CD1c-positive myeloid dendritic cell (primary cell): ENCODE measurements around the gene PCSK1.
"Not testable (repeated sequence)": the region's sequence is repeated elsewhere in the genome, so short reads cannot be mapped to it uniquely, and the experiment has no call there.

ENCODE experiments used
- DNase-seq: peaks from one replicate; pipeline ENCODE4 v3.0.0-alpha.2; 2016; ENCODE audit errors: extremely low spot score

Gene PCSK1

DNA sequence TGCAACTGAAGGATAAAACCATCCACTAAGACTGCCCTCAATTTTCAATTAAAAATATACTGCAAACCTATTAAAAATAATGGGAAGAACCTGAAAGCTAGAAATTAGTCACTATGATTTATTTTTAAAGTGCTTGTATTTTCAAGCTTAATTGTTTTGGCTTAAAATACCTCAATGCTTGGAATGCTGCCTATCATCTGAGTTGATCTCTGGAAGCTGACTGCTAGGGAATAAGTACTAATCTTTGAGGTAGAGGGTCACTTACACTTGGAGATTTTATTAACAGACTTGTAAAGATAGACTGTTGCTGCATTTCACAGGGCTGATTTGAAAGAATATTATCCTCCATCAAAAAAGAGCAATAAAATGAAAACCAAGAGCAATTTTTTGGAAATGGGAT lies 6.2 kb downstream of the PCSK1 start:
- no peak for DNase-seq

DNA sequence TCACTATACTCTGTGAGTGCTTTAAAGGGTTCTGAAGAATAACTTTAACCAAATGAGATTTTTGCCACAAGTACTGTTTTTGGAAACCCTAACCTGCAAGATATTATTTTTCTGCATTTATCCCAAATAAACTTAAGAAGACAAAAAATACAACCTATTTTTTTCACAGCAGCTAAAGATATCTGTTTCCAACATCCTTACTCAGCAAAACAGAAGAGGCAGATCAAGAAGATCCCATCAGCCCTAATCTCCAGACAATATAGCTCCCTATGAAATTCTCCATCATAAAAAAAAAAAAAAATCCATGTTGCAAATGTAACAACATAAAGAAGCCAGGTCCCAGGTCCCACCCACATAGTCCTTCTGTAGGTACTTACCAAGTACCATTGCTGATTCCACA lies 7.6 kb downstream of the PCSK1 start:
- DNase-seq, result no peak

- DNase-seq, result no peak
Observed at GRCh38 chr5:96415897-96416296, 17.2 kb downstream of the PCSK1 start.

DNA sequence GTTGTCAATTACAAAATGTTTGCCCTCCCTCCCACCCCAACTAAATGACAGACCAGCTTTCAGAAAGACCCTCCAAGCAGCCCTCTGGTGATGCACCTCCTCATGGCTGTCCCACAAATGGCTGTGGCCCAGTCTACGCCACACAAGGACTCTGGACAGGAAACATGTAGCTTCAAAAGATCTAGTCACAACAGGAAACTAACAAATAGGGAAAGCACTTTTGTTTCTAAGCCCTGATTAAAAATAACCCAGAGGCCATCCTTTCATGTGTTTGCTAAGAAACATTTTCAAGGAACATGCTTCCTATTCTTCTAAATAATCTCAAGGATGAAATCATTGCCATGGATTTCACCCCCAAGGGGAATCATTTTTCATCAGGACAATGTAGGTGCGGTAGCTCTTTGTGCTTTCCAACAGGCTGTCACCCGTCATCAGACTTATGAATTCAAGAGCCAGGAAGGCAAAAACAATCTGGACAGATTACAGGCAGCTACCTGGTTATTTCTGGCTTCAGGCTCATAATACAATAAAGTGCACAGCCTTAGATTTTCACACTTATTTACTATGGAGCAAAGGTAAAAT lies 20.1 kb downstream of the PCSK1 start:
- no peak for DNase-seq

DNA sequence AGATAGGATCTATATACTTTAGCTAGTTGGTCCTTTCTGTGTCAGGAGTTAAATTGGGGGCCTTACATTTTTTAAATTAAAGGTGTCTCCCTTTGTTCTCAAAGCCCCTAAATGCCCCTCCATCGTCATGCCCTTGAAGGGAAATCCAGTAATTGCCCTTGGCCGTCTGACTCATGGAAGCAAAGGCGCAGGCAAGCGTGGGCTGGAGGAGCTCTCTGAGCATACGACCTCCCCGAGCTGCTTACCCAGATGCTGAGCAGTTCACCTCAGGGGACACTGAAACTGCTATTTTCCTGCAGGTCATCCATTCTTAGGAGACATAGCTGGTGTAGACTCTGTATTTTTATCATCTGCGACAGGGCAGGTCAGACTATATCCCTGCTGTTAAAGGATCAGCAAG lies 23.0 kb downstream of the PCSK1 start:
- no peak for DNase-seq

- DNase-seq, result no peak
Observed at GRCh38 chr5:96408841-96409538, 24.1 kb downstream of the PCSK1 start.

DNA sequence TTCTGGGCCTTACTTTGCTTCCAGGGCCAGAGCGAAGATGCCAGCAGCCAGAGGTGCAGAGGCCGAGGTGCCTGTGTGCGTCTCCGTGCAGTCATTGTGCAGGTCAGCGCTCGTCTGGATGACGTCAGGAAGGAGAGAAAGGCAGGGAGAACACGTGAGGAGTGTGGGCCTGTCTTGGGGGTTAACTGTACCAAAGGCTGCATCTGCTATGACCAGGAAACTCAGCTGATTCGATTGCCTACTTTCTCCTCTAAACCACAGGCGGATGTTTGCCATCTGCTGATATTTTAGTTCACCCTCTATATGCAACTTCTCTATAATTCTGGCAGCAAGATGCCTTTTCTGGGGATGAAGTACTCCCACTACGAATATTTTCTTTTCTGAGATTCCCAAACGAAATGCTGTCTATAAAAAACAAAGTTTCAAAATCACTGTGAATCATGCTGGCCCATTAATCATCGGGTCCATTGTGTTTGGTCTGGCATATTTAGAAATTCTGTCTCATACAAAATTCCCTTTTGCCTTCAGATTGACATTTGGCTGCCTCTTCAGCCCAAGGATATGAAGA lies 24.8 kb downstream of the PCSK1 start:
- DNase-seq, result no peak

- DNase-seq, result no peak
Observed at GRCh38 chr5:96407436-96407835, 25.6 kb downstream of the PCSK1 start.

GRCh38 chr5:96404191-96404867 lies 28.7 kb downstream of the PCSK1 start:
- no peak for DNase-seq

DNA sequence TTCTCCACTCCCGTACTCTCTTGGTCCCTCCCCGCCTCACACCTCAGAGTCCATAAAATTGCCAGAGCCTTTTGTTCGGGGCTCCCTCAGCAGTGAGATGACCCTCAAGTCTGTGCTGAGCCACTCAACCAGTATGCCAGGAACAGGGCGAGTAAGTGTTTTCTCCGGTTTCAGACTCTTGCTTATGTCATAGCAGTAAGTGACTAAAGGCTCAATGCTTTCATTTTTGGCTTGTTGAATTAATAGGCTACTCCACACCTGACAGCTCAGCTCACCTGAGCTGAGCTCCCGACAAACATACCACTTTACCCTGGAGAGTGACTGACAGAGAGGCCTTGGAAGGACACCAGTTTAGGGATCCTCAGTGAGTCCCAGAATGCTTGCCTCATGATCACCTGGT lies 30.5 kb downstream of the PCSK1 start:
- DNase-seq, result no peak

DNA sequence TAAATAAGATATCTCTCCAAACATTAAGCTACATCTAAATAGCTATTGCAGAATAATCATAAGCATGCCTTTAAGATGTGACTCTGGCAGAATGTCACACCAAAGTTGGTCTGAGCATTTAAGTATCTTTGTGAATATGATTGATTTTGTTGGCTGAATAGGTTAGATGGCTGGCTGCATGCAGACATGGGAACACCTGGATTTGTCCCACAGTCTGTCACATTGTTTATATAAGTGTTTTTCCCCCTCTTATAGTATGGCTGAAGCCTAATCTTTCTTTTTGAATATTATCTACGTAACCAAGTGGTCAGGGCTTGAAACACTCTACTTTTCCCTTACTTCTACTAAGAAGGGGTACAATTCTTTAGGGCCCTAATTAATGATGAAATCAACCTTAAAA lies 36.2 kb downstream of the PCSK1 start:
- DNase-seq, result no peak

DNA sequence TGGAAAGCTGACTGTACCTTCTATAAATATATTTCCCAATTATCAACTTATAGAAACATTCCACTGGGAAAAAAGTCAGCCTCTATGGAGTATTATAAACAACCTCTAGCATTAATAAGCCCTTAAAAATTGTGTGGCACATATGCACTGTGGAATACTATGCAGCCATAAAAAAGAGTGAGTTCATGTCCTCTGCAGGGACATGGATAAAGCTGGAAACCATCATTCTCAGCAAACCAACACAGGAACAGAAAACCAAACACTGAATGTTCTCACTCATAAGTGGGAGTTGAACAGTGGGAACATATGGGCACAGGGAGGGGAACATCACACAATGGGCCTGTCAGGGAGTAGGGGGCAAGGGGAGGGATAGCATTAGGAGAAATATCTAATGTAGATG lies 37.8 kb downstream of the PCSK1 start:
- DNase-seq, result not testable (repeated sequence)

DNA sequence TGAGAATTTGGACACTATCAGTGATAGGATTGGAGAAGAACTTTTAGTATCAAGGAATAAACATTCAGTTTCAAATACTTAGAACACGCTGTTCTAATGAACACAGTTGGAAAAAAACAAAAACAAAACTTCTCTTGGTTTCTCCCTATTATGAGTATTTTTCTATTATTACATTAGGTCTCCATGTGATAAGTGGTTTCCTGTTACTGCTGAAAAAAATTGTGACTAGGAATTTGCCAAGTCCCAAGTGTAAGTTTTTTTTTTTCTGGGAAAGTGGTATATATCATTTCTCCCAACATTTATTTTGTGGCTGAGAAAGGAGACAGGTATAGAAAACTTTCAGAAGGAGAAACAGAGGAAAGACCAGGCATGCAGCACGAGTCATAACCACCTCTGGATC lies 41.1 kb downstream of the PCSK1 start:
- no peak for DNase-seq

GRCh38 chr5:96388176-96388575 lies 44.9 kb downstream of the PCSK1 start:
- no peak for DNase-seq

DNA sequence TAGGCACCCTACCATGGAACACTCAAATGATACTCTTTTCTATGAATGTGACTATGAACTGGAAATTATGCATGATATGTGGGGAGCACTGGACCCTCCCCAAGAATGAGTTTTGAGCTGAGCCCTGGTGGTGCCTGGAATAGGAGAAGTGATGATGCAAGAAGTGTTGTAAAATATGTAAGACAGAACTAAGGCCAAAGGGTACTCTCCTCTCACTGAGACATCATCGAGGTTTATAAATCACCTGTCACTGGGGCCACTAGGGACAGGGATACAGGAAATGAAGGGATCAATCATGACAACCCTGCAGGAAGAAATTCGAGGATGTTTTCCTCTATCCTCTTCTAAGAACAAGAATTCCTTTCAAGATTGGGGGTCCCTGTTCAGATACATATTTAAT lies 45.4 kb downstream of the PCSK1 start:
- DNase-seq, result no peak

GRCh38 chr5:96385538-96385937 lies 47.5 kb downstream of the PCSK1 start:
- no peak for DNase-seq

GRCh38 chr5:96384353-96384752 lies 48.7 kb downstream of the PCSK1 start:
- no peak for DNase-seq

GRCh38 chr5:96381526-96381925 lies 51.5 kb downstream of the PCSK1 start:
- no peak for DNase-seq

DNA sequence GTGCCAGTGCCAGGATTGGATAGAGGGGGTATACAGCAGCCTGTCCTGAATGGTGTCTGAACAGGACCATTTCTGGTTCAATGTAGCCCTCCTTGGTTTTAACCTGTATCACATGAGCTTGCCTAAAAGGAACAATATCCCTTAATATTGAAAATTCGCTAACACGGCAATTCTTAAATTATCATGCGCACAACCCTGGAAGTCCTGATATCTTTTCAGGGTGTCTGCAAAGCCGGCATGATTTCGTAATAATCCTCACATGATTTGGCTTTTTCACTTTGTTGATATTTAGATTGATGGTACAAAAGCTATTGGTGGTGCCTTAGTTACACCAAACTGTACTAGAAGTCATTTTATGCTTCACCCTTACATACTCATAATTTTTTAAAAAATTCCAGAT lies 53.2 kb downstream of the PCSK1 start:
- no peak for DNase-seq

GRCh38 chr5:96377597-96377996 lies 55.5 kb downstream of the PCSK1 start:
- DNase-seq, result no peak

- no peak for DNase-seq
Observed at GRCh38 chr5:96377167-96377566, 55.9 kb downstream of the PCSK1 start.

DNA sequence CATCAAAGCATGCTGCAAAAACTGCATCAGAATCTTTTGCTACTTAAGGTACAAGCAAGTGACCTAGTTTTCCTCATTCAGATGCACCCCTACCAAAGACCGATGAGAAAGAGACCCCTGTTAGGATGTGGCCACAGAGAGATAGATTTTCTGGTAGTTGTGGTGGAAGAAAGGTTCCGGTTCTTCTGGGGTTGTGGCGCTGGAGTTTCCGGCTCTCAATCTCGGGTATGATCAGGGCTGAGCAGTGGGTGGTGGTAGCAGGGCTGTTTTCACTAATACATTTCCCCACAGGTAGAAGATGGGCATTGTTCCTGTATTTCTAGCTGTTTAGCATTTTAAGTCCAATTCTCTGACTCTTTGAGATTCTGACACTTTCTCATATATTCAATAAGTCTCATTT lies 58.4 kb downstream of the PCSK1 start:
- no peak for DNase-seq

DNA sequence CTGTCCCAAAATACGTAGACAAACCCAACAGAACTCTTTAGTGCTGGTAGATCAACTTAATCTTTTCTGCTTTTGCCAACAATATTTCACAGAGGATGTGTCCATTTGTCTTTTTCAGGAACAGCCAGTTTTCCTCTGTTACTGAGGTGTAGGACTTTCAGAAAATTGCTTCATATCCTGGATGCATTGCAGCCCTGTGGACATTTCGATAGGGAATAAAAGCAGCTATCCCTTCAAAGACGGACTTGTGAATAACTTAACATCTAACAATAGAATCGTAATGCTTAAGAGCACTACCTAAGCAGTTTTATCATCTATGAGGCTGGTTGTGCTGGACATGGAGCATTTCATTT lies 59.7 kb downstream of the PCSK1 start:
- no peak for DNase-seq
